GM10248 (cell line): ENCODE data around the gene HCCS.

Experiments
- CTCF ChIA-PET: fragments of 300-600 bp; sonication (Branson Sonifier 250); formaldehyde crosslinking; extraction: SDS; loops from one replicate; lab custom pipeline; 2021; ENCODE audit warnings: antibody characterized with exemption; lab: Yijun Ruan, JAX
- POLR2A ChIA-PET: fragments of 350-650 bp; sonication (Branson Sonifier 250); formaldehyde crosslinking; extraction: SDS; loops from one replicate; lab custom pipeline; 2020; ENCODE audit warnings: antibody characterized with exemption; lab: Yijun Ruan, JAX
- DNase-seq: peaks from one replicate; pipeline ENCODE4 v3.0.0; 2012; ENCODE audit errors: extremely low spot score
- TF ChIP-seq, protein P1 (sequence below): IDR thresholded peaks from 2 replicates; pipeline ENCODE4 v1.5.1; 2012; ENCODE audit warnings: mild to moderate bottlenecking, low read depth; ENCODE audit errors: extremely low read depth, missing control alignments, control extremely low read depth

HCCS gene

GRCh38 chrX:11146411-11146810 lies 35.3 kb downstream of the HCCS start:
- no peak for DNase-seq
- TF ChIP-seq, protein P1, sequence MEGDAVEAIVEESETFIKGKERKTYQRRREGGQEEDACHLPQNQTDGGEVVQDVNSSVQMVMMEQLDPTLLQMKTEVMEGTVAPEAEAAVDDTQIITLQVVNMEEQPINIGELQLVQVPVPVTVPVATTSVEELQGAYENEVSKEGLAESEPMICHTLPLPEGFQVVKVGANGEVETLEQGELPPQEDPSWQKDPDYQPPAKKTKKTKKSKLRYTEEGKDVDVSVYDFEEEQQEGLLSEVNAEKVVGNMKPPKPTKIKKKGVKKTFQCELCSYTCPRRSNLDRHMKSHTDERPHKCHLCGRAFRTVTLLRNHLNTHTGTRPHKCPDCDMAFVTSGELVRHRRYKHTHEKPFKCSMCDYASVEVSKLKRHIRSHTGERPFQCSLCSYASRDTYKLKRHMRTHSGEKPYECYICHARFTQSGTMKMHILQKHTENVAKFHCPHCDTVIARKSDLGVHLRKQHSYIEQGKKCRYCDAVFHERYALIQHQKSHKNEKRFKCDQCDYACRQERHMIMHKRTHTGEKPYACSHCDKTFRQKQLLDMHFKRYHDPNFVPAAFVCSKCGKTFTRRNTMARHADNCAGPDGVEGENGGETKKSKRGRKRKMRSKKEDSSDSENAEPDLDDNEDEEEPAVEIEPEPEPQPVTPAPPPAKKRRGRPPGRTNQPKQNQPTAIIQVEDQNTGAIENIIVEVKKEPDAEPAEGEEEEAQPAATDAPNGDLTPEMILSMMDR, result no peak
- ChIA-PET CTCF (interaction anchor here (0.6 kb wide), 1 partner anchor 10 kb away, joined by 3 read pairs; no protein-coding TSS in a partner anchor), POLR2A (no interaction called here)

DNA sequence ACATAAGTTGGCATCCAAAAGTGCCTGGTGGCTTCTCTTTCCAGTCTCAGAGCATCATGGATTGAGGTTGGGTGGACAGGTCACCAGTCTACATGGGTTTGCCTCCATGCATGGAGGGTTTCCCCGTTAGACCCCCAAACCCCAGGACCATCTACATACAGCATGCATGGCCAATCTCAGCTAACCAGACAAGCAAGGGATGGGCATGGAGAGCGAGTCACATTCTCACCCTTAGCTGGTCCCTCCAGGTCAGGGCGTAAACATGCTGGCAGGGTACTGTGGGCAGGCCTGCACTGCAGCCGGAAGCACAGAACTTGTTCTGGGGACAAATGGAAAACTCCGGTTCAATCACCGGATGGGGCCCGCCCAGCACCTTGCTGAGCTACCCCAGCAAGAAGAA lies 37.3 kb downstream of the HCCS start:
- TF ChIP-seq, protein P1, result no peak
- CTCF ChIA-PET, result interaction anchor here (1.0 kb wide), 1 partner anchor 17 kb away, joined by 3 read pairs; no protein-coding TSS in a partner anchor
- POLR2A ChIA-PET, result no interaction called here
- DNase-seq, result no peak

- TF ChIP-seq, protein P1, result no peak
- ChIA-PET POLR2A (interaction anchor here (0.6 kb wide), 1 partner anchor 699 kb away, joined by 5 read pairs; no protein-coding TSS in a partner anchor), CTCF (no interaction called here)
- DNase-seq, result no peak
Measured at GRCh38 chrX:11151799-11152559, 40.8 kb downstream of the HCCS start.

GRCh38 chrX:11159149-11159548 lies 48.0 kb downstream of the HCCS start:
- CTCF ChIA-PET, result no interaction called here

GRCh38 chrX:11164433-11164832 lies 53.3 kb downstream of the HCCS start:
- ChIA-PET CTCF (no interaction called here), POLR2A (no interaction called here)
- TF ChIP-seq, protein P1, result no peak
- no peak for DNase-seq

More at GRCh38 chrX:11159149-11159548, 48.0 kb downstream of the HCCS start:
- POLR2A ChIA-PET, result no interaction called here
- TF ChIP-seq, protein P1, result no peak
- DNase-seq, result no peak

DNA sequence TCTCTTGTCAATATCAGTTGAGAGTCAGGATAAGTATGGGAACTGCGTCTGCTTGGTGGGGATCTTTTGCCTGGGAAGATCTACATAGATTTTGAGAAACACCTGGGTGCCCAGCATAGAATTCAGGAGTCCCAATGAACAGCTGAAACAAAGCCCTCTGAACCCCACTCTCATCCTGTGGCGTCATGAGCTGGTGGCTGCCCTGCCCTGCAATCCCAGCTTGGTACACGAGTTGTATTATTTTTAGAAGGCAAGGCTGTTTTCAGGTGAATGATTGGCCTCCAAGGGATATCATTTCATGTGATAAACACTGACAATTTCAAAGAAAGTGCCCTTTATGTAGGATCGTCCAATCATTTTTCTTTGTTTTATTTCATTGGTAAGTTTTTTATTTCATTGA lies 60.8 kb downstream of the HCCS start:
- CTCF ChIA-PET, result no interaction called here
- POLR2A ChIA-PET, result no interaction called here
- DNase-seq, result no peak
- TF ChIP-seq, protein P1, result no peak
